GM12801 (cell line): ENCODE measurements around the gene KLHL20.

ENCODE experiments used
- CTCF ChIP-seq: IDR thresholded peaks from one replicate; pipeline ENCODE4 v1.5.1; 2011; ENCODE audit warnings: control low read depth; ENCODE audit not compliant: insufficient read length; ENCODE audit errors: extremely low read depth

KLHL20 gene

GRCh38 chr1:173749137-173749536, 34.4 kb downstream of the KLHL20 start:
- no peak for TF ChIP-seq CTCF

DNA sequence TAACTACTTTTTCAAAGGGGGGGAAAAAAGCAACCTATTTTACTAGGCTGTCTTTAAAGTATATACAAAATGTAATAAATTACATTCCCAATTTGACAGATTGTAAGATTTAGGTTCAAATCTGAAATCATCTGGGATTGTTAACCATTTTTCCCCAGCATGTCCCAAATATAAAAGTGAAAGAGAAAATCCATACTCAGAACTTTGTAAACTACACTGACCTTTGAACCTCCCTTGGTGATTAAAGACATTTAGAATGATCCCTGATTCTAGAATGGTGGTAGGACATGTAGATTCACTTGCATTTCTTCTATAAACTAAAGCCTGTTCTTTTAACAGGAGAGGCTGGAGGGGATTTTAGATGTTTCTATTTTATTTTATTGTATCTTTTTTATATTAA, 39.0 kb downstream of the KLHL20 start:
- TF ChIP-seq CTCF, result no peak

GRCh38 chr1:173757666-173758065, 42.9 kb downstream of the KLHL20 start:
- TF ChIP-seq CTCF, result no peak

- no peak for TF ChIP-seq CTCF
Observed at GRCh38 chr1:173758110-173758509, 43.3 kb downstream of the KLHL20 start.

GRCh38 chr1:173758980-173759379, 44.2 kb downstream of the KLHL20 start:
- TF ChIP-seq CTCF, result no peak

DNA sequence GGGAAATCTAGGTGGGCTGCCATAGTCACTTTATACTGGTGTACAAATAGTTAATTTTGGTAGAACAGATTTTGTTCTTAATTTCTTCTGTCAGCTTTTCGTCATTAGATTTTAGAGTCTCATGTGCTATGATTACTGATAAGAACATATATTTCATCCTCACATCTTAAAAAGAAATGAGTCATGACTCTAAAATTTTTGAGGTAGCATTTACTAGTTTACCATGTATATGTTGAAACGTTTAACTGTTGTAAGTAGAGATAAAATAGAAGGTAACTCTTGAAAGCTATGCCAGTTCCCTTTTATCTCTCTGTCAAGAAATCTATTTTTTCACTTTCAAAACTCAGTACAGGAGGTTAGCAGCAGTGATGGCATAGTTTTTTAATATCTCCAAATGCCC, 53.4 kb downstream of the KLHL20 start:
- TF ChIP-seq CTCF, result no peak

DNA sequence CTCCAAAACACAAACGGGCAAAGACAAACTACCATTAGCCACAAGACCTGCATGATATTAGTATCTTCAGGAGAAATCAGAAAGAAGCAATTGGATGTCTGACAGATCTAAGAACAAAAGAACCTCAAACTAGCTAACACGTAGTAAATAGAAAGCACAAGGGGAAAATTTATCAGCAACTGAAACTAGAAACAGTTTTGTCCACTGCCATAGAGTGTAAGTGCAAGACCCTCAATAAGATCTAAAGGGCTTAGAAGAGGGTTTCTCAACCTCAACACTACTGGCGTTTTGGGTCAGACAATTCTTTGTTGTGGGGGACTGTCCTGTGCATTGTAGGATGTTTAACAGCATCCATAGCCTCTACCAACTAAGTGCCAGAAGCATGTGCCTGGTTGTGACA, 54.0 kb downstream of the KLHL20 start:
- no peak for TF ChIP-seq CTCF

GRCh38 chr1:173771560-173771959, 56.8 kb downstream of the KLHL20 start:
- no peak for TF ChIP-seq CTCF
